Right renal pelvis (tissue), 4 donors: ENCODE data around the gene HPD. TPM values are rescaled to one million over a fixed set of nuclear protein-coding genes. Genes with fewer than 3 reads are reported as not detected.
"Not testable (repeated sequence)": the region's sequence is repeated elsewhere in the genome, so short reads cannot be mapped to it uniquely, and the experiment has no call there.

Experiments used
- DNase-seq, 4 donors: peaks; one replicate each; pipeline ENCODE4 v3.0.0-alpha.2; 2013; ENCODE audit warnings: low read depth in 4 of 4, low spot score in 3 of 4, missing footprints in 1 of 4
- polyA plus RNA-seq, 4 donors: library from polyadenylated mRNA; unstranded; fragments of 120-200 nt; gene quantifications; one replicate each; pipeline ENCODE4 v1.2.1, GENCODE V29; 2013; ENCODE audit not compliant: insufficient read length in 4 of 4

The HPD gene
- 1 to 10 TPM; 1.5 to 5.3 (median 3.6) TPM for polyA plus RNA-seq

DNA sequence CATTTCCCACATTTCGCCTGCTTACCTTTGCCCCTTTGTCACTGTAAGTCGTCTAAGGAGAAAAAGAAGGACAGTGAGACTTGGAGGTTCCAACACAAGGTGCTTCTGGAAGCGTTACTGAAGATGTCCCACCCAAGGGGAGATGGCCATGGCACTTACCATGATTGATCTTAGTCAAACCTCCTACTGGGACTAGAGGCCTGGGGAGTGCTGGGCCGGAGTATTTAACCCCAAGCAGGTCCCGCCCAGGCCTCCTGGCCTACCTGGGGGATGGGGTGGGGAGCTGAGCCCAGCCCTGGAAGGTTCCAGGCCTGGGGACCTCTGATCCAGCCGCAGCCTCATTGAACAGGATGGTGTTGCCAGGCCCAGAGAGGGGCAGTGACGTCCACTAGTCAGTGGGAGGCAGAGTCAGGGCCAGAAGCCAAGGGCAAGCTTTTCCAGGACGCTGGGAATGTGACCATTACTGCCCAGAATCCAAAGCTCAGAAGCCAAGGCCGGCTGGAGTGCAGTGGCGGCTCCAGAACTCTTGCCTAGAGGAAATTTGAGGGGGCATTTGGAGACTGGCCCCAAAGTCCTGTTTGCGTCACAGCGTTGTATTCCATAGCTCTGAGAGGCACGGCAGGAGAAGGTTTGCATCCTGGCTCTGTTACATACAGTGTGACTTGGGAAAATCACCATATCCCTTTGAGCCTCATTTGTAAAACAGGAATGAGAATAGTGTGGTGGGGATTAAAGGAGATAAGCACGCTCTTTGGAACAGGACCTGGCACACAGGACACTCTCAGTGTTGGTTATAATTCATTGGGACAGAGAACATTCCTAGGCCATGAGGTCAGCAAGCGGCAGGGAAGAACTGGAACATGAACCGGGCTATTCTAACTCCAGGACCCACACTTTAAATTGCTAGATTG, at the start of gene HPD:
HPD (minus strand) TSS at position 198 of the 911 bp plus-strand sequence; CDS start at position 162, 36 bp downstream.
- no peak for DNase-seq

DNA sequence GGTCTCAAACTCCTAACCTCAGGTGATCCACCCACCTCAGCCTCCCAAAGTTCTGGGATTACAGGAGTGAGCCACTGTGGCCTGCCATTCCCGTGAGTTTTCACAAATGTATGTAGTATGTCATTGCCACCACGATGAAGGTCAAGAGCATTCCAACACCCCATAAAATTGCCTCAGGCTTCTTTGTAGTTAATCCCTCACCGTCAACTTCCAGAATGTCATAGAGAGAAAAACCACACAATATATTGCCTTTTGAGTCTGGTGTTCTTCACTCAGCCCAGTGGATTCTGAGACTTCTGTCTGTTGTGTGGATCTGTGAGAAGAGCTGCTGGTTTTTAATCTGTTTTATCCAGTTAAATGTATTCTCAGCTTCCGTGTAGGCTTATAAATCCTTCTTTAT, 47.1 kb upstream of the HPD start:
- DNase-seq = no peak

GRCh38 chr12:121903202-121903601, 44.5 kb upstream of the HPD start:
- DNase-seq = no peak

DNA sequence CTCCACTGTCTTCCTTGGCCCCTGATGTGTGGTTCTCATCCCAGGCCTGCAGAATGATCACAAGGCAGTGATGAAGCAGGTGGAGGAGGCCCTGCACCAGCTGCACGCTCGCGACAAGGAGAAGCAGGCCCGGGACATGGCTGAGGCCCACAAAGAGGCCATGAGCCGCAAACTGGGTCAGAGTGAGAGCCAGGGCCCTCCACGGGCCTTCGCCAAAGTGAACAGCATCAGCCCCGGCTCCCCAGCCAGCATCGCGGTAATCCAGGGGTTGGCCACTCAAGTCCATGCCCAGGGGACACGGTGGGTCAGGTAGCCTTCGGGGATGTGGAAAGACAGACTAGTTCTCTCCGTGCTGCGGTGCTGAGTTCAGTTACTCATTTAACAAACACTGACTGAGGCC, 40.9 kb upstream of the HPD start:
- no peak for DNase-seq

- DNase-seq = no peak
Observed at GRCh38 chr12:121898287-121898686, 39.6 kb upstream of the HPD start.

DNA sequence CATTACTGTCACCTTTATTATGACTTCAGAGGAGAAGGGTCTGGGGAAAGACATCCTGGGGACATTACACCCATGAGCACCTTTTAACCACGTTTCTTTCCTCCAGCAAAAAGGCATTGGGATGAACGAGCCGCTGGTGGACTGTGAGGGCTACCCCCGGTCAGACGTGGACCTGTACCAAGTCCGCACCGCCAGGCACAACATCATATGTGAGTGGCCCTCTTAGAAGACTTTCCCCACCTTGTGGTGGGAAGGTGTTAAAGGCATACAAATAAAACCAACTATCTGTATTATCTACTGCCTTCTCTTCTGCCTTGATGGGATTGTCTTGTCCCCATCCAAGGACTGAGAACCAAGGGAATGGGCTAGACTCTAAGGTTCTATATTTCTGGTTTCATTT, 36.0 kb upstream of the HPD start:
- no peak for DNase-seq

DNA sequence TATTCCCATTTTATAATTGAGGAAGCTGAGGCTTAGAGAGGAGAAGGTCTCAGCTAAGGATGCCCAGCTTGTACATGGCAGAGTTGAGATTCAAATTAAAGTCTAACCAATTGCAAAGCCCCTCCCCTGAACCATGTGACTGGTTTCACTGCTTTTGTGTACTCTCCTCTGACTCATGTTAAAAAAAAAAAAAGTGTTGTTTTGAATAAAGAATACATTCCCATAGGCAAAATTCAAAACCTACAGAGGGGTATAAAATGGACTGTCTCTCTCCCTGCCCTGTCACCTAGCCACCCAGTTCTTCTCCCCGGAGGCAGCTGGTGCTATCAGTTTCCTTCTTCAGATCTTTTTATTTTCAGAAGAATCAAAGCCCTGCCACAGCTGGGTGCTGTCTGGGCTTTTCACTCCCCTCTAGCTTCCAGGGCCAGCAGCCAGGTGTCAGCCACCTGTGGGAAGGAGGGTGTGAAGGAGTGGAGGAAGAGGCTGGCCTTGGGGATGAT, 35.4 kb upstream of the HPD start:
- no peak for DNase-seq

GRCh38 chr12:121892673-121893561, 34.3 kb upstream of the HPD start:
- no peak for DNase-seq

GRCh38 chr12:121889661-121890060, 31.0 kb upstream of the HPD start:
- not testable (repeated sequence) for DNase-seq

DNA sequence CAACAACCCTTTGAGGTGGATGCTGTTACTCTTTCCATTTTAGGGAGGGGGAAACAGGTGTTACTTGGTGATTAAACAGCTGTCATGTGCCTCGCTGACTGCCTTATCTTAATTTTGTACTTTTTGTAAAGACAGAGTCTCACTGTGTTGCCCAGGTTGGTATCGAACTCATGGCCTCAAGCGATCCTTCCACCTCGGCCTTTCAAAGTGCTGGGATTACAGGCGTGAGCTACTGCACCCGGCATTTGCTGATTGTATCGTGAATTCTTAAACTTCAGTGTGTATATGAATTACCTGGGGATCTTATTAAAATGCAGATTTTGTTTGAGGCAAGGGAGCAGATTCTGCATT, 30.6 kb upstream of the HPD start:
- DNase-seq = no peak

- peak; percentile 91 to 93 (median 91) for DNase-seq
Observed at GRCh38 chr12:121888478-121889273, 30.0 kb upstream of the HPD start, which contains the start of gene PSMD9. Gene PSMD9 (plus strand): TSS chr12:121888790. CDS start chr12:121888857, 67 bp downstream.

GRCh38 chr12:121888083-121888477, 29.4 kb upstream of the HPD start:
- DNase-seq = no peak

GRCh38 chr12:121885129-121885528, 26.5 kb upstream of the HPD start:
- not testable (repeated sequence) for DNase-seq

DNA sequence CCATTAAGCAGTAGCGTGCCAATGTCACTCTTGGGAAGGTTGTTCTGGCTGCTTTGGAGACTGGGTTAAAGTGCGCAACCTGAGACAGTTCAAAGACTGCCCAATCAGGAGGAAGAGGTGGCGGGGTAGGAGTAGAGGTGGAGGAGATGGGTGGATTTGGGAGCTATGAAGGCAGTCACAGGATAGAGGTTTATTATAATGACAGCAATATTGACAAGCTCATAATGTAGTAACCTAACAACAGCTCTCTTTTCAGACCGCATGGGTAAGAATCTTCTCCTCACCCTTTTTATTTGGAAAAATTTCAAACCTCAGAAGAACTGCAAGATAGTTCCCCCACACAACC, 24.6 kb upstream of the HPD start:
- no peak for DNase-seq

DNA sequence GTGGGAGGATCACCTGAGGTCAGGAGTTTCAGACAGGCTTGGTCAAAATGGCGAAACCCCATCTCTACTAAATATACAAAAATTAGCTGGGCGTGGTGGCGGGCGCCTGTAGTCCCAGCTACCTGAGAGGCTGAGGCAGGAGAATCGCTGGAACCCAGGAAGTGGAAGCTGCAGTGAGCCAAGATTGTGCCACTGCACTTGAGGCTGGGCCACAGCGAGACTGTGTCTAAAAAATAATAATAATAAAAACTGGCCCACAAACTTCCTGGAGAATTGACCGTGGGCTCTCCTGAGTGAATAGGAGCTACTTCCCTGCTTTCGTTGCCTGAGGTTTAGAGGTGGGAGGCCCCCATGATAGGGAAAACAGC, 17.4 kb upstream of the HPD start:
- not testable (repeated sequence) for DNase-seq

DNA sequence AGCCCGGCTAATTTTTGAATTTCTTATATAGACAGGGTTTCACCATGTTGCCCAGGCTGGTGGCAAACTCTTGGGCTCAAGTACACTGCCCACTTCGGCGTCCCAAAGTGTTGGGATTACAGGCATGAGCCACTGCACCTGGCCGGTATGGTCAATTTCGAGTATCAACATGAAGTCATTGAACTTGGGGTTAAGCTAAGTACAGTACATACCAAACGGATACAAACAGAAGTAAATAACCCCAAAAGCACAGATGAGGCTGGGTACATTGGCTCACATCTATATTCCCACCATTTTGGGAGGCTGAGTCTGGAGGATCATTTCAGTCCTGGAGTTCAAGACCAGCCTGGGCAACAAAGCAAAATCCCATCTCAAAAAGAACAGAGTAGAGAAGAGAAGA, 16.9 kb upstream of the HPD start:
- DNase-seq = no peak

GRCh38 chr12:121874071-121874470, 15.4 kb upstream of the HPD start:
- no peak for DNase-seq

DNA sequence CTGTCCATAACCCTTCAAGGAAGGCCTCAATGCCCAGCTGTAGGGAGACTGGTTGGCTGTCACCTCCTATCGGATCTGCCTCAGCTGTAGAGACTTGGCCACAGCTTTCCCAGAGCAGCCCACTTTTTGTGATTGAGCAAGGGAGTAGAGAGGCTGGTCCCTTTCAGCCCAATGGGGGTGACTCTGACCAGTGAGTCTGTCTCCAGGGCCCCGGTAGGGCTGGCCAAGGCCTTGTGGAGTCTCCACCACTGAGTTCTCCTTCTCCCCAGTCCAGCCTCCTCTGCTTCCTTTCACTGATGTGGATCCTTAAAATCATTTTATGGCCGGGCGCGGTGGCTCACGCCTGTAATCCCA, 14.5 kb upstream of the HPD start:
- DNase-seq = no peak

- peak in 2 of 4 donors; percentile 48 to 54 for DNase-seq
Observed at GRCh38 chr12:121872546-121873215, 14.0 kb upstream of the HPD start.

DNA sequence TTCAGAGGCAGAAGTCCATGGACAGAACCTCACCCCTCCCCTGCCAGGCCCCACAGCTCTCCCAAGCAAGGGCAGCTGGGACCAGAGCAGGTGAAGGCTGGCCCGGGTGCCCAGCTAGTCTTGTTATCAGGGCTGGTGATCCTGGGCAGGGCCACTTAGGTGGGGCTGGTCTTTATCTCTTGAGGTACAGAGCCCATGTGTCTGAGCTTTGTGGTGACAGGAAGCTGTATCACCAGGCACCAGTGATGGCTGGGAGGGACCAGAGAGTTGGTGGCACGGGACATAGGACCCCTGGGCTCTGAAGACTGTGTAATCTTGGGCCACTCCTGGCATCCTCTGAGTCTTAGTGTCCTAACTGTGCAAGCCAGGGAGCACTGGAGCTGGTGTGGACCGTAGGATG, 12.8 kb upstream of the HPD start:
- no peak for DNase-seq
